ENCODE results near the gene GAGE12D.
"Not testable (repeated sequence)": the region's sequence is repeated elsewhere in the genome, so short reads cannot be mapped to it uniquely, and the experiment has no call there.

GAGE12D gene

GRCh38 chrX:49541433-49541832 lies at the start of gene GAGE12D:
GAGE12D (plus strand) TSS chrX:49541733; CDS start chrX:49542888, 1,155 bp downstream.
- not testable (repeated sequence) for DNase-seq (ENCODE audit: low read depth in 3 of 3)

- not testable (repeated sequence) for DNase-seq (ENCODE audit: low read depth in 3 of 3)
Measured at GRCh38 chrX:49531877-49532276, 9.7 kb upstream of the GAGE12D start, which contains the start of gene GAGE12C. GAGE12C (plus strand) TSS chrX:49532177; CDS start chrX:49533332, 1,155 bp downstream.

GRCh38 chrX:49550989-49551388 lies 9.5 kb downstream of the GAGE12D start, which contains the start of gene GAGE12E:
GAGE12E (plus strand) TSS chrX:49551289; CDS start chrX:49552444, 1,155 bp downstream.
- DNase-seq (ENCODE audit: low read depth in 3 of 3): not testable (repeated sequence)

GRCh38 chrX:49560542-49560941 lies 19.0 kb downstream of the GAGE12D start, which contains the start of gene GAGE12F:
GAGE12F (plus strand) TSS chrX:49560842; CDS start chrX:49561997, 1,155 bp downstream.
- DNase-seq (ENCODE audit: low read depth in 3 of 3): not testable (repeated sequence)

DNA sequence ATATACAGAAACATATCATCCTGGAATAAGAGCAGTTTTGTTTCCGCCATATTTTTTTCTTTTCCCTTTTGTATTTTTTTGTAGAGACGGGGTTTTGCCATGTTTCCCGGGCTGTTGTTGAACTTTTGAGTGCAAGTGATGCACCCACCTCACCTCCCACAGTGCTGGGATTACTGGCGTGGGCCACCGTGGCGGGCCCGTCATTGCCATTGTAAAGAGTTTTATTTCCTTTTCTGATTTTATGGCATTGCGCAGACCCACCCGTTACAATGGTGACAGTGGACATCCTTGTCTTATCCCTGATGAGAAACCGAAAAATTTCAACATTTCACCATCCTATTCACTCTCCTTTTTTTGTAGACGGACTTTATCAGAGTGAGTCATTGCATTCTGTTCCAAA lies 27.2 kb downstream of the GAGE12D start:
- DNase-seq (ENCODE audit: low read depth in 3 of 3): not testable (repeated sequence)

DNA sequence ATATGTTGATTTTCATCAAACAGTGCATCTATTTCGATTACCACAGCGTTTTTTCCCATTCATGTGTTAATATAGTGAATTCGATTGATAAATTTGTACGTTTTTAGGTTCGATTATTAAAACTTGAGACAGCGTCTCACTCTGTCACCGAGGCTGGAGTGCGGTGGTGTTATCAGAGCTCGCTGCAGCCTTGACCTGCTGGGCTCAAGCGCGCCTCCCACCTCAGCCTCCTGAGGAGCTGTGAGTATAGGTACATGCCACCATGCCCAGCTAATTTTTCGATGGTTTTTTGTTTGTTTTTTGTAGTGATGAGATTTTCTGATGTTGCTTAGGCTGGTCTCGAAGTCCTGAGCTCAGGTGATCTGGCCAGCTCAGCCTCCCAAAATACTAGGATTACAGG lies 27.6 kb downstream of the GAGE12D start:
- not testable (repeated sequence) for DNase-seq (ENCODE audit: low read depth in 3 of 3)

GRCh38 chrX:49570100-49570499 lies 28.6 kb downstream of the GAGE12D start, which contains the start of gene GAGE12G:
GAGE12G (plus strand) TSS chrX:49570400; CDS start chrX:49571555, 1,155 bp downstream.
- DNase-seq (ENCODE audit: low read depth in 3 of 3): not testable (repeated sequence)

- not testable (repeated sequence) for DNase-seq (ENCODE audit: low read depth in 3 of 3)
Measured at GRCh38 chrX:49579649-49580048, 38.1 kb downstream of the GAGE12D start, which contains the start of gene GAGE12H. GAGE12H (plus strand) TSS chrX:49579949; CDS start chrX:49581104, 1,155 bp downstream.

DNA sequence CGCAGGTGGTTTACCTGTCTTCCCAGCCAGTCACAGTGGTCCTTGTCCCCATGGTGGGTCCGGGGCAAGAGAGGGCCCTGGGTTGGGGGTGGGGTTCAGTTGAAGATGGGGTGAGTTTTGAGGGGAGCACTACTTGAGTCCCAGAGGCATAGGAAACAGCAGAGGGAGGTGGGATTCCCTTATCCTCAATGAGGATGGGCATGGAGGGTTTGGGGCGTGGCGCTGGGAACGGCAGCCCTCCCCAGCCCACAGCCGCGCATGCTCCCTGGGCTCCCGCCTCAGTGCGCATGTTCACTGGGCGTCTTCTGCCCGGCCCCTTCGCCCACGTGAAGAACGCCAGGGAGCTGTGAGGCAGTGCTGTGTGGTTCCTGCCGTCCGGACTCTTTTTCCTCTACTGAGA lies 47.7 kb downstream of the GAGE12D start, which contains the start of gene GAGE2A:
Gene GAGE2A (plus strand): TSS at position 301 of the 400 bp plus-strand sequence. CDS start 1,155 bp downstream, outside the sequence.
- not testable (repeated sequence) for DNase-seq (ENCODE audit: low read depth in 3 of 3)

DNA sequence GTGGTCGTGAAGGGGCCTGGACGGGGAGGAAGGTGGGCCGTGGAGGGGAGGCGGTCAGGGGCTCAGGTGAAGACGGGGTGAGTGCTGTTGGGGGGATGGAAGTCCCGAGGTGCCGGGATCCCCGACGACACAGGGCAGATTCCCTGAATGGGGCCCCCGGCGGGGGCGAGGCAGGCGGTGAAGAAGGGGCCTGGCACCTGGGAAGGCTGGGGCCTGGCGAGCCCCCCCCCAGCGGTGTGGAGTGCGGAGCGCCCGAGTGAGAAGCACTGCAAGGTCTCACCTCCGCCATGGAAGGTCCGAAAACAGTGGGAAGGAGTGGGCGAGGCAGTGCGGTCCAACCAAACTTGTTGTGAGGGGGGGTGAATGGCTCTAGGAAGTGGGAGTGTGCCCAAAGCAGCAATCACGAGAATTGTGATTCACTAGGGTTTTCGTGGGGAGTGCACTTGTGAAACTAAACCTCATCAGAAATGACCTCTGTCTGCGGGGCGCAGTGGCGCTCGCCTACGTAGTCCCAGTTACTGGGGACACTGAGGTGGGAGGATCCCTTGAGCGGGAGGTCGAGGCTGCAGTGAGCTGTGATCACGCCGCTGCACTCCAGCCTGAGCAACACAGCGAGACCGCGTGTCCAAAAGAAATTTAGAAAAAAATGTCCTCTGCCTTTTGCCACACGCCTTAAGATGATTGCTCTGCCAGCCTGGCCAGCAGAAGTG lies 48.4 kb downstream of the GAGE12D start:
- peak in 1 of 3 experiments; percentile 0 for DNase-seq (ENCODE audit: low read depth in 3 of 3)

- not testable (repeated sequence) for DNase-seq (ENCODE audit: low read depth in 3 of 3)
Measured at GRCh38 chrX:49590488-49590887, 49.0 kb downstream of the GAGE12D start.
